Kidney (tissue), 14 donors: ENCODE results near the gene SDK1. TPM values are rescaled to one million over a fixed set of nuclear protein-coding genes. Genes with fewer than 3 reads are reported as not detected.

Source experiments
- DNase-seq, 5 donors: peaks; one replicate each; pipeline ENCODE4 v3.0.0-alpha.2; 2013 to 2020
- FAIRE-seq: peaks from 2 replicates; lab custom pipeline; 2012; peaks lifted over from hg19 to GRCh38; lab: Jason Lieb, UNC
- H3K27ac ChIP-seq, 2 donors: one replicate each; pipeline ENCODE4 v1.7.0; 2013; ENCODE audit warnings: low read depth in 2 of 2, low read length in 2 of 2, inconsistent platforms in 1 of 2
- H3K27me3 ChIP-seq: one replicate; pipeline ENCODE4 v1.7.1; 2013; ENCODE audit warnings: low read length, inconsistent platforms; ENCODE audit not compliant: control insufficient read depth, insufficient read depth
- H3K36me3 ChIP-seq, 3 donors: one replicate each; pipeline versions ENCODE4 v1.7.0 to v1.7.1; 2013; ENCODE audit warnings: low read length in 3 of 3, control low read depth in 1 of 3, inconsistent platforms in 1 of 3; ENCODE audit not compliant: insufficient read depth in 3 of 3, control insufficient read depth in 2 of 3
- H3K4me1 ChIP-seq, 3 donors: one replicate each; pipeline versions ENCODE4 v1.7.0 to v1.7.1; 2013; ENCODE audit warnings: low read length in 3 of 3, inconsistent platforms in 1 of 3, low read depth in 1 of 3; ENCODE audit not compliant: control insufficient read depth in 2 of 3, insufficient read depth in 2 of 3
- H3K4me3 ChIP-seq, 3 donors: one replicate each; pipeline versions ENCODE4 v1.7.0 to v1.8.1; 2013; ENCODE audit warnings: low read length in 3 of 3, control low read depth in 1 of 3, inconsistent platforms in 1 of 3
- H3K9ac ChIP-seq, 3 donors: one replicate each; pipeline versions ENCODE4 v1.7.0 to v1.7.1; 2013; ENCODE audit warnings: low read length in 3 of 3, control low read depth in 1 of 3, inconsistent platforms in 1 of 3
- H3K9me3 ChIP-seq, 3 donors: one replicate each; pipeline versions ENCODE4 v1.7.0 to v1.7.1; 2013; ENCODE audit warnings: low read length in 3 of 3, control low read depth in 1 of 3, inconsistent platforms in 1 of 3; ENCODE audit not compliant: control insufficient read depth in 2 of 3, insufficient read depth in 1 of 3
- CTCF ChIP-seq: IDR thresholded peaks from 3 replicates; pipeline ENCODE4 v1.5.1; 2012; ENCODE audit warnings: mild to moderate bottlenecking, moderate library complexity, borderline replicate concordance; ENCODE audit not compliant: insufficient read depth; ENCODE audit errors: extremely low read depth
- intact Hi-C: fragments of 100-400 bp; cut with DNase I; formaldehyde crosslinking; loops from one replicate; pipeline ENCODE4 v1.11.1; 2022
- polyA plus RNA-seq: library from polyadenylated mRNA; stranded (reverse); fragments of 350-450 nt; fragmentation: Illumina TruSeq; extraction: RNeasy Lipid Tissue Mini Kit (QIAGEN cat#74804); gene quantifications from one replicate; pipeline ENCODE4 v1.2.3, GENCODE V29; 2014; ENCODE audit warnings: low read depth, low replicate concordance; ENCODE audit not compliant: insufficient read depth
- total RNA-seq: library from RNA; stranded (reverse); fragmentation: NEBNext Ultra II Directional; extraction: Animal tissue kit (Norgen Biotek cat#: 25700); gene quantifications from one replicate; pipeline ENCODE4 v1.2.1, GENCODE V29; 2021
- donor health status: control.
- donor health status: control.
- donor health status: control.
- donor health status: control.
- donor health status: control.
- donor health status: DM: yes; HTN: yes; CAD: no.
- donor health status: Normal renal cell carcinoma (clear cell type).

Gene SDK1
- total and polyA plus RNA-seq, 2 donors from 2014 or later = 2.0 to 38.3 TPM

GRCh38 chr7:3636131-3636860 is 335.2 kb downstream of the SDK1 start:
- H3K36me3 ChIP-seq = no peaks in the 10 kb centered on the region
- FAIRE-seq = no peak
- intact Hi-C loops = no loop called here
- no peaks in the 10 kb centered on the region for H3K4me1 ChIP-seq
- H3K9ac ChIP-seq = no peak overlapping the region
- no peak for DNase-seq
- H3K27me3 ChIP-seq = no peaks in the 10 kb centered on the region
- H3K27ac ChIP-seq = no peak overlapping the region
- TF ChIP-seq CTCF = no peak
- no peak overlapping the region for H3K4me3 ChIP-seq
- H3K9me3 ChIP-seq = peaks cover 0 to 2% (median 0%) of the 10 kb centered on the region in 3 donors

GRCh38 chr7:3639253-3639652 is 338.2 kb downstream of the SDK1 start:
- TF ChIP-seq CTCF = no peak
- no peaks in the 10 kb centered on the region for H3K27me3 ChIP-seq

GRCh38 chr7:3641582-3641981 is 340.5 kb downstream of the SDK1 start:
- intact Hi-C loops = no loop called here
- H3K4me1 ChIP-seq = no peaks in the 10 kb centered on the region
- no peak overlapping the region for H3K9ac ChIP-seq
- no peaks in the 10 kb centered on the region for H3K9me3 ChIP-seq
- no peak for FAIRE-seq
- DNase-seq = peak in 1 of 5 donors; percentile 7
- no peak overlapping the region for H3K4me3 ChIP-seq
- TF ChIP-seq CTCF = no peak
- no peak overlapping the region for H3K27ac ChIP-seq
- H3K27me3 ChIP-seq = no peaks in the 10 kb centered on the region
- H3K36me3 ChIP-seq = no peaks in the 10 kb centered on the region

More at GRCh38 chr7:3639253-3639652, 338.2 kb downstream of the SDK1 start:
- no peaks in the 10 kb centered on the region for H3K4me1 ChIP-seq
- no peak overlapping the region for H3K27ac ChIP-seq
- intact Hi-C loops = no loop called here
- H3K9ac ChIP-seq = no peak overlapping the region
- H3K9me3 ChIP-seq = no peaks in the 10 kb centered on the region
- no peaks in the 10 kb centered on the region for H3K36me3 ChIP-seq
- FAIRE-seq = no peak
- no peak overlapping the region for H3K4me3 ChIP-seq
- no peak for DNase-seq
